ENCODE results near the gene FASN. TPM values are rescaled to one million over a fixed set of nuclear protein-coding genes. Genes with fewer than 3 reads are reported as not detected.

Gene FASN
- total and polyA plus RNA-seq, 2 of the 4 experiments (the other 2 are of a cell fraction), result 12.4 to 56.0 TPM

- no peak overlapping the region for H3K4ac ChIP-seq (ENCODE audit: low read depth, low read length)
- H4K91ac ChIP-seq (ENCODE audit: insufficient read depth, low read depth, low read length), result no peak overlapping the region
- no peak overlapping the region for H3K18ac ChIP-seq (ENCODE audit: low read depth, low read length)
- no peak overlapping the region for H2BK5ac ChIP-seq (ENCODE audit: low read depth, low read length, poor library complexity, severe bottlenecking)
- no peak overlapping the region for H2BK15ac ChIP-seq (ENCODE audit: low read depth, low read length)
- H3K27me3 ChIP-seq (ENCODE audit: control insufficient read depth, insufficient read depth, low read length), result no peaks in the 10 kb centered on the region
- no peaks in the 10 kb centered on the region for H4K20me1 ChIP-seq (ENCODE audit: insufficient read depth, low read length)
- no peak overlapping the region for H3K14ac ChIP-seq (replicated peaks; ENCODE audit: low read depth, low read length)
- H3K27ac ChIP-seq (ENCODE audit: insufficient read depth, low read length), result no peak overlapping the region
- no peak for TF ChIP-seq CHD1 (IDR thresholded peaks at IDR 0.05; ENCODE audit: low read depth, low read length)
- no peak for TF ChIP-seq RCOR1 (IDR thresholded peaks at IDR 0.05; ENCODE audit: insufficient replicate concordance, low read length)
- TF ChIP-seq MXI1 (IDR thresholded peaks at IDR 0.05; ENCODE audit: borderline replicate concordance, low read depth, low read length), result no peak
- TF ChIP-seq, protein P1, sequence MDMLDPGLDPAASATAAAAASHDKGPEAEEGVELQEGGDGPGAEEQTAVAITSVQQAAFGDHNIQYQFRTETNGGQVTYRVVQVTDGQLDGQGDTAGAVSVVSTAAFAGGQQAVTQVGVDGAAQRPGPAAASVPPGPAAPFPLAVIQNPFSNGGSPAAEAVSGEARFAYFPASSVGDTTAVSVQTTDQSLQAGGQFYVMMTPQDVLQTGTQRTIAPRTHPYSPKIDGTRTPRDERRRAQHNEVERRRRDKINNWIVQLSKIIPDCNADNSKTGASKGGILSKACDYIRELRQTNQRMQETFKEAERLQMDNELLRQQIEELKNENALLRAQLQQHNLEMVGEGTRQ (IDR thresholded peaks at IDR 0.05; ENCODE audit: low read depth, low read length), result no peak
- no peak for TF ChIP-seq CEBPB (IDR thresholded peaks at IDR 0.05; ENCODE audit: low read depth, low read length)
- TF ChIP-seq SMC3 (IDR thresholded peaks at IDR 0.05; ENCODE audit: low read depth, low read length), result no peak
- no peak for TF ChIP-seq ELK1 (IDR thresholded peaks at IDR 0.05; ENCODE audit: borderline replicate concordance, low read depth, low read length)
- TF ChIP-seq NFE2L2 (IDR thresholded peaks at IDR 0.05; ENCODE audit: low read depth, low read length), result no peak
- TF ChIP-seq MAZ (IDR thresholded peaks at IDR 0.05; ENCODE audit: borderline replicate concordance, low read depth, low read length), result no peak
- TF ChIP-seq RAD21 (IDR thresholded peaks at IDR 0.05; ENCODE audit: low read length), result no peak
- TF ChIP-seq CTCF (conservative IDR thresholded peaks at IDR 0.05; ENCODE audit: low read depth, low read length), result no peak
- no peak for TF ChIP-seq RFX5 (IDR thresholded peaks at IDR 0.05; ENCODE audit: low read depth, low read length)
- TF ChIP-seq POLR2A (IDR thresholded peaks at IDR 0.05; ENCODE audit: low read depth, low read length), result no peak
- no peak for TF ChIP-seq FOS (IDR thresholded peaks at IDR 0.05; ENCODE audit: low read depth, low read length)
- TF ChIP-seq MAFK (IDR thresholded peaks at IDR 0.05; ENCODE audit: low read depth, low read length), result no peak
- TF ChIP-seq BHLHE40 (IDR thresholded peaks at IDR 0.05; ENCODE audit: low read depth, low read length), result no peak
- H3K9ac ChIP-seq (ENCODE audit: low read depth, low read length), result no peak overlapping the region
- H3K56ac ChIP-seq (ENCODE audit: extremely low read depth, insufficient read depth, low read length), result no peak overlapping the region
- DNase-seq (no peak), ATAC-seq (ENCODE audit: low read depth) (no peak)
- H3K4me1 ChIP-seq (ENCODE audit: control insufficient read depth, insufficient read depth, low read length), result 0 out of 2 replicates have a peak, but pooled peaks cover 2% of the 10 kb centered on the region
- no peak overlapping the region for H4K5ac ChIP-seq (ENCODE audit: low read depth, low read length)
- no peak overlapping the region for H2AK5ac ChIP-seq (ENCODE audit: low read depth, low read length)
- H2AK9ac ChIP-seq (replicated peaks; ENCODE audit: low read depth, low read length, poor library complexity), result no peak overlapping the region
- in situ Hi-C loops (cut with MboI; ENCODE audit: low sequenced_read_pairs), result no loop called here
- WGBS, 2 experiments (ENCODE audit: extremely low coverage in 2 of 2, insufficient read length in 1 of 2), result 86% methylated on average over 8 of the region's 13 CpGs; no CpG with 5 or more reads in 1 of the 2 experiments
- no peak overlapping the region for H2BK20ac ChIP-seq (ENCODE audit: low read depth, low read length)
- H3K9me1 ChIP-seq (ENCODE audit: insufficient read depth, low read length), result no peaks in the 10 kb centered on the region
- H2AFZ ChIP-seq (replicated peaks; ENCODE audit: low read length, poor library complexity), result no peak overlapping the region
- peaks cover 0 to 7% of the 10 kb centered on the region in 2 experiments; a peak in 1 of 4 replicates for H3K79me1 ChIP-seq (ENCODE audit: low read depth in 1 of 2, low read length in 2 of 2)
- H3K23ac ChIP-seq (ENCODE audit: low read depth, low read length), result no peak overlapping the region
- ChIA-PET CTCF (no interaction called here), POLR2A (ENCODE audit: unreplicated experiment) (no interaction called here)
- H3K36me3 ChIP-seq (ENCODE audit: control insufficient read depth, insufficient read depth, low read length), result peaks cover 13% of the 10 kb centered on the region
- H3K9me3 ChIP-seq (ENCODE audit: control insufficient read depth, insufficient read depth, low read length), result no peaks in the 10 kb centered on the region
- intact Hi-C loops (cut with micrococcal nuclease), result no loop called here
- no TSS peak for BruUV-seq (replicated peaks)
- dilution Hi-C loops (cut with HindIII; ENCODE audit: low sequenced_read_pairs, unreplicated experiment), result no loop called here
- H2BK120ac ChIP-seq (ENCODE audit: low read depth, low read length), result no peak overlapping the region
- no peak overlapping the region for H3K4me3 ChIP-seq (ENCODE audit: insufficient read depth, low read depth, low read length)
- no peak overlapping the region for H4K8ac ChIP-seq (ENCODE audit: low read depth in 2 of 2, low read length in 2 of 2)
- H3K4me2 ChIP-seq (ENCODE audit: low read depth, low read length), result no peak overlapping the region
Measured at GRCh38 chr17:82113941-82114340, 15.9 kb upstream of the FASN start.
